ENCODE measurements around the gene METTL16. TPM values are rescaled to one million over a fixed set of nuclear protein-coding genes. Genes with fewer than 3 reads are reported as not detected.
"Not testable (repeated sequence)": the region's sequence is repeated elsewhere in the genome, so short reads cannot be mapped to it uniquely, and the experiment has no call there.

The METTL16 gene
- total and polyA plus RNA-seq, 2 experiments from 2014 or later, result 40.1 to 80.8 TPM

DNA sequence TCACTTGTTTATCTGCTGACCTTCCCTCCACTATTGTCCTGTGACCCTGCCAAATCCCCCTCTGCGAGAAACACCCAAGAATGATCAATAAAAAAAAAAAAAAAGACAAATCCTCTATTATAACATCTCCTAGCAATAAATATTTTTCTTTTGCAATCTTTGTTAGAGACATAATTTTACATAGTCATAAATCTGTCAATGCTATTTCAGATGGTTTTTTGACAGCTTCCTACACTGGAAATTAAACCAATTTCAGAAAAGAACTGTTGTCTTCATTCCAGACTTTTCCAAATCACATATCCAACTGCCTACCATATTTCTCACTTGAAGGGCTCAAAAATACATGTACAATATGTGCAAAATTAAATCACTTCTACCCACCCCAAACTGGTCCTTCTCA lies 3.7 kb downstream of the METTL16 start:
- Mint-ChIP-seq H3K27ac (no peak overlapping the region), H3K27me3 (ENCODE audit: insufficient read depth, low read depth, poor library complexity) (peaks cover 5% of the 10 kb centered on the region), H3K36me3 (ENCODE audit: low read depth) (peaks cover 42% of the 10 kb centered on the region), H3K9me3 (peaks cover 27% of the 10 kb centered on the region), H3K4me3 (no peak overlapping the region; the same call in 2 of the 3 replicates), H3K4me1 (peaks cover 6% of the 10 kb centered on the region; the same call in 2 of the 3 replicates)
- TF ChIP-seq, protein P1, sequence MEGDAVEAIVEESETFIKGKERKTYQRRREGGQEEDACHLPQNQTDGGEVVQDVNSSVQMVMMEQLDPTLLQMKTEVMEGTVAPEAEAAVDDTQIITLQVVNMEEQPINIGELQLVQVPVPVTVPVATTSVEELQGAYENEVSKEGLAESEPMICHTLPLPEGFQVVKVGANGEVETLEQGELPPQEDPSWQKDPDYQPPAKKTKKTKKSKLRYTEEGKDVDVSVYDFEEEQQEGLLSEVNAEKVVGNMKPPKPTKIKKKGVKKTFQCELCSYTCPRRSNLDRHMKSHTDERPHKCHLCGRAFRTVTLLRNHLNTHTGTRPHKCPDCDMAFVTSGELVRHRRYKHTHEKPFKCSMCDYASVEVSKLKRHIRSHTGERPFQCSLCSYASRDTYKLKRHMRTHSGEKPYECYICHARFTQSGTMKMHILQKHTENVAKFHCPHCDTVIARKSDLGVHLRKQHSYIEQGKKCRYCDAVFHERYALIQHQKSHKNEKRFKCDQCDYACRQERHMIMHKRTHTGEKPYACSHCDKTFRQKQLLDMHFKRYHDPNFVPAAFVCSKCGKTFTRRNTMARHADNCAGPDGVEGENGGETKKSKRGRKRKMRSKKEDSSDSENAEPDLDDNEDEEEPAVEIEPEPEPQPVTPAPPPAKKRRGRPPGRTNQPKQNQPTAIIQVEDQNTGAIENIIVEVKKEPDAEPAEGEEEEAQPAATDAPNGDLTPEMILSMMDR (conservative IDR thresholded peaks at IDR 0.05; ENCODE audit: low read depth in 2 of 2), result no peak
- TF ChIP-seq STAT1 (IDR thresholded peaks at IDR 0.05; ENCODE audit: unreplicated experiment) (no peak), CREB1 (CRISPR knock-in tag; IDR thresholded peaks at IDR 0.05; ENCODE audit: low read depth) (no peak)
- TF ChIP-seq, protein P2, sequence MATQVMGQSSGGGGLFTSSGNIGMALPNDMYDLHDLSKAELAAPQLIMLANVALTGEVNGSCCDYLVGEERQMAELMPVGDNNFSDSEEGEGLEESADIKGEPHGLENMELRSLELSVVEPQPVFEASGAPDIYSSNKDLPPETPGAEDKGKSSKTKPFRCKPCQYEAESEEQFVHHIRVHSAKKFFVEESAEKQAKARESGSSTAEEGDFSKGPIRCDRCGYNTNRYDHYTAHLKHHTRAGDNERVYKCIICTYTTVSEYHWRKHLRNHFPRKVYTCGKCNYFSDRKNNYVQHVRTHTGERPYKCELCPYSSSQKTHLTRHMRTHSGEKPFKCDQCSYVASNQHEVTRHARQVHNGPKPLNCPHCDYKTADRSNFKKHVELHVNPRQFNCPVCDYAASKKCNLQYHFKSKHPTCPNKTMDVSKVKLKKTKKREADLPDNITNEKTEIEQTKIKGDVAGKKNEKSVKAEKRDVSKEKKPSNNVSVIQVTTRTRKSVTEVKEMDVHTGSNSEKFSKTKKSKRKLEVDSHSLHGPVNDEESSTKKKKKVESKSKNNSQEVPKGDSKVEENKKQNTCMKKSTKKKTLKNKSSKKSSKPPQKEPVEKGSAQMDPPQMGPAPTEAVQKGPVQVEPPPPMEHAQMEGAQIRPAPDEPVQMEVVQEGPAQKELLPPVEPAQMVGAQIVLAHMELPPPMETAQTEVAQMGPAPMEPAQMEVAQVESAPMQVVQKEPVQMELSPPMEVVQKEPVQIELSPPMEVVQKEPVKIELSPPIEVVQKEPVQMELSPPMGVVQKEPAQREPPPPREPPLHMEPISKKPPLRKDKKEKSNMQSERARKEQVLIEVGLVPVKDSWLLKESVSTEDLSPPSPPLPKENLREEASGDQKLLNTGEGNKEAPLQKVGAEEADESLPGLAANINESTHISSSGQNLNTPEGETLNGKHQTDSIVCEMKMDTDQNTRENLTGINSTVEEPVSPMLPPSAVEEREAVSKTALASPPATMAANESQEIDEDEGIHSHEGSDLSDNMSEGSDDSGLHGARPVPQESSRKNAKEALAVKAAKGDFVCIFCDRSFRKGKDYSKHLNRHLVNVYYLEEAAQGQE (IDR thresholded peaks at IDR 0.05; ENCODE audit: unreplicated experiment), result no peak
- TF ChIP-seq, protein P3, sequence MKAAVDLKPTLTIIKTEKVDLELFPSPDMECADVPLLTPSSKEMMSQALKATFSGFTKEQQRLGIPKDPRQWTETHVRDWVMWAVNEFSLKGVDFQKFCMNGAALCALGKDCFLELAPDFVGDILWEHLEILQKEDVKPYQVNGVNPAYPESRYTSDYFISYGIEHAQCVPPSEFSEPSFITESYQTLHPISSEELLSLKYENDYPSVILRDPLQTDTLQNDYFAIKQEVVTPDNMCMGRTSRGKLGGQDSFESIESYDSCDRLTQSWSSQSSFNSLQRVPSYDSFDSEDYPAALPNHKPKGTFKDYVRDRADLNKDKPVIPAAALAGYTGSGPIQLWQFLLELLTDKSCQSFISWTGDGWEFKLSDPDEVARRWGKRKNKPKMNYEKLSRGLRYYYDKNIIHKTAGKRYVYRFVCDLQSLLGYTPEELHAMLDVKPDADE (IDR thresholded peaks at IDR 0.05), result no peak
- DNase-seq (ENCODE audit: low spot score) (no peak), ATAC-seq (no peak)
- H3K27ac ChIP-seq (ENCODE audit: low read depth), result no peak overlapping the region
- peaks cover 7% of the 10 kb centered on the region; the same call in 1 of the 2 replicates for H3K4me1 ChIP-seq (ENCODE audit: insufficient read depth)
- H3K9me2 ChIP-seq (ENCODE audit: insufficient read depth), result 0 out of 2 replicates have a peak, but pooled peaks cover 2% of the 10 kb centered on the region
- H3K27me3 ChIP-seq (ENCODE audit: insufficient read depth), result no peaks in the 10 kb centered on the region
- no peak overlapping the region for H2AFZ ChIP-seq
- no peaks in the 10 kb centered on the region for H3K36me3 ChIP-seq (ENCODE audit: insufficient read depth)
- no peaks in the 10 kb centered on the region; the same call in 1 of the 2 replicates for H3F3A ChIP-seq (replicated peaks; ENCODE audit: low read depth)
- H3K4me3 ChIP-seq, result no peak overlapping the region
- peaks cover 72% of the 10 kb centered on the region for H3K79me2 ChIP-seq (replicated peaks; ENCODE audit: insufficient read depth)
- no peak overlapping the region for H3K4me2 ChIP-seq
- peaks cover 10% of the 10 kb centered on the region; the same call in 1 of the 2 replicates for H4K20me1 ChIP-seq (replicated peaks; ENCODE audit: insufficient read depth)

DNA sequence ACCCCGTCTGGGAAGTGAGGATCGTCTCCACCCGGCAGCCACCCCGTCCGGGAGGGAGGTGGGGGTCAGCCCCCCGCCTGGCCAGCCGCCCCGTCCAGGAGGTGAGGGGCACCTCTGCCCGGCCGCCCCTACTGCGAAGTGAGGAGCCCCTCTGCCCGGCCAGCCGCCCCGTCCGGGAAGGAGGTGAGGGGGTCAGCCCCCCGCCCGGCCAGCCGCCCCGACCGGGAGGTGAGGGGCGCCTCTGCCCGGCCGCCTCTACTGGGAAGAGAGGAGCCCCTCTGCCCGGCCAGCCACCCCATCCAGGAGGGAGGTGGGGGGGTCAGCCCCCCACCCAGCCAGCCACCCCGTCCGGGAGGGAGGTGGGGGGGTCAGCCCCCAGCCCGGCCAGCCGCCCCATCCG lies 4.7 kb downstream of the METTL16 start:
- H3K4me3 Mint-ChIP-seq, H3K4me3 ChIP-seq: not testable (repeated sequence)

More for the DNA sequence above, 4.7 kb downstream of the METTL16 start:
- H3K4me2 ChIP-seq; H3K36me3 ChIP-seq (ENCODE audit: insufficient read depth); H3K27ac ChIP-seq (ENCODE audit: low read depth); H2AFZ ChIP-seq; H3K27me3 ChIP-seq (ENCODE audit: insufficient read depth); DNase-seq (ENCODE audit: low spot score); H3K4me1 Mint-ChIP-seq; H3K27me3 Mint-ChIP-seq (ENCODE audit: insufficient read depth, low read depth, poor library complexity); H3F3A ChIP-seq (replicated peaks; ENCODE audit: low read depth); ATAC-seq; H3K9me2 ChIP-seq (ENCODE audit: insufficient read depth); H3K4me1 ChIP-seq (ENCODE audit: insufficient read depth); H3K27ac Mint-ChIP-seq: not testable (repeated sequence)
- Histone ChIP-seq H3K79me2 (replicated peaks; ENCODE audit: insufficient read depth) (peaks cover 82% of the 10 kb centered on the region), H4K20me1 (replicated peaks; ENCODE audit: insufficient read depth) (peaks cover 14% of the 10 kb centered on the region; the same call in 1 of the 2 replicates)
- peaks cover 49% of the 10 kb centered on the region for H3K36me3 Mint-ChIP-seq (ENCODE audit: low read depth)
- peaks cover 27% of the 10 kb centered on the region for H3K9me3 Mint-ChIP-seq

Data from GM23338 (cell line).